Lower leg skin (tissue), 4 donors: Measurements from ENCODE around the gene EHMT2. TPM values are rescaled to one million over a fixed set of nuclear protein-coding genes. Genes with fewer than 3 reads are reported as not detected.
"Not testable (repeated sequence)": the region's sequence is repeated elsewhere in the genome, so short reads cannot be mapped to it uniquely, and the experiment has no call there.

Experiments
- DNase-seq, 2 donors: peaks; one replicate each; pipeline ENCODE4 v3.0.0-alpha.2; 2019; ENCODE audit warnings: low spot score in 2 of 2
- H3K4me3 ChIP-seq: fragments of 200-600 bp; sonication (generic); 2 replicates; pipeline ENCODE4 v1.5.1; 2017; ENCODE audit warnings: mild to moderate bottlenecking, low read depth; ENCODE audit not compliant: poor library complexity, severe bottlenecking
- POLR2A ChIP-seq, 2 donors: fragments of 450-650 bp; IDR thresholded peaks; one replicate each; pipeline ENCODE4 v1.6.1; 2016 to 2017; ENCODE audit warnings: antibody characterized with exemption in 2 of 2, mild to moderate bottlenecking in 1 of 2, moderate library complexity in 1 of 2
- WGBS, 2 donors: methylation state at CpG; one replicate each; pipeline ENCODE4 v1.1.5; 2018; 5-methylcytosine and 5-hydroxymethylcytosine counted together
- intact Hi-C: fragments of 100-400 bp; cut with DNase I; formaldehyde crosslinking; loops from one replicate; pipeline ENCODE4 v1.15.0; 2023; ENCODE audit warnings: low total_unique reads
- total RNA-seq, 4 donors: library from RNA; depleted of rRNA; stranded (reverse); fragments of >200 nt; gene quantifications; one replicate each; pipeline ENCODE4 v1.1.0, GENCODE V29; 2016
- TF ChIP-seq, protein P1 (sequence below), 3 donors: fragments of 450-650 bp; IDR thresholded peaks; one replicate each; pipeline ENCODE4 v1.5.1; 2016; ENCODE audit warnings: antibody characterized with exemption in 3 of 3, mild to moderate bottlenecking in 3 of 3, moderate library complexity in 2 of 3

EHMT2 gene
- total RNA-seq, 4 donors from 2014 or later, result 25.5 to 39.3 (median 33.6) TPM

DNA sequence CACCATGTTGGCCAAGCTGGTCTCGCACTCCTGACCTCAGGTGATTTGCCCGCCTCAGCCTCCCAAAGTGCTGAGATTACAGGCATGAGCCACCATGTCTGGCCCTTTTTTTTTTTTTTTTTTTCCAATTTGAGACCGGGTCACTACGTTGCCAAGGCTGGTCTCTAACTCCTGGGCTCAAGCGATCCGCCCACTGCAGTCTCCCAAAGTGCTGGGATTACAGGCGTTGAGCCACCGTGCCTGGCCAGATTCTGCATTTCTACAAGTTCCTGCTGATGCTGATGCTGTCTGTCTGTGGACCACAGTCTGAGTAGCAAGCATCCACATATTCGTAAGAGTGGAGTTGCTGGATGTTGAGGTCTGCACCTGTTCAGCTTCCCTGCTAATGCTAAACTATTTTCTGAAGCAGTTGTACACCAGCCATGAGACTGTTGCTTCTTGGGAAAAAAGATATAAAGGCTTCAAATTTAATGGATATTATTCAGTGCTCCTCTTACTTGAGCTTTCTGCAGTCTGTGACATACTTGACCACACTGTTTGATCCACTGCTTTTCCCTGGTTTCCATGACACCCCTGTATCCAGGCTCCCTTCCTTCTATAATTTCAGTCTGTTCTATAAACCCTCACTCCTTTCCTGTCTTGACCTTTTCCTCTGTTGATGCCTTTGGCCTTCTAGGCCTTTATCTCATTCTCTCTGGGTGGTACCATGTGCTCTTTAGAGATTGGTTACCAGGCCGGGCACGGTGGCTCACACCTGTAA, 14.5 kb upstream of the EHMT2 start:
- DNase-seq, result no peak
- 76 to 77% methylated on average over 11 of the region's 11 CpGs for WGBS, 2 donors
- TF ChIP-seq POLR2A (IDR thresholded peaks at IDR 0.05), result no peak
- TF ChIP-seq, protein P1, sequence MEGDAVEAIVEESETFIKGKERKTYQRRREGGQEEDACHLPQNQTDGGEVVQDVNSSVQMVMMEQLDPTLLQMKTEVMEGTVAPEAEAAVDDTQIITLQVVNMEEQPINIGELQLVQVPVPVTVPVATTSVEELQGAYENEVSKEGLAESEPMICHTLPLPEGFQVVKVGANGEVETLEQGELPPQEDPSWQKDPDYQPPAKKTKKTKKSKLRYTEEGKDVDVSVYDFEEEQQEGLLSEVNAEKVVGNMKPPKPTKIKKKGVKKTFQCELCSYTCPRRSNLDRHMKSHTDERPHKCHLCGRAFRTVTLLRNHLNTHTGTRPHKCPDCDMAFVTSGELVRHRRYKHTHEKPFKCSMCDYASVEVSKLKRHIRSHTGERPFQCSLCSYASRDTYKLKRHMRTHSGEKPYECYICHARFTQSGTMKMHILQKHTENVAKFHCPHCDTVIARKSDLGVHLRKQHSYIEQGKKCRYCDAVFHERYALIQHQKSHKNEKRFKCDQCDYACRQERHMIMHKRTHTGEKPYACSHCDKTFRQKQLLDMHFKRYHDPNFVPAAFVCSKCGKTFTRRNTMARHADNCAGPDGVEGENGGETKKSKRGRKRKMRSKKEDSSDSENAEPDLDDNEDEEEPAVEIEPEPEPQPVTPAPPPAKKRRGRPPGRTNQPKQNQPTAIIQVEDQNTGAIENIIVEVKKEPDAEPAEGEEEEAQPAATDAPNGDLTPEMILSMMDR (IDR thresholded peaks at IDR 0.05), result no peak
- intact Hi-C loops, result no loop called here
- H3K4me3 ChIP-seq, result no peak overlapping the region

DNA sequence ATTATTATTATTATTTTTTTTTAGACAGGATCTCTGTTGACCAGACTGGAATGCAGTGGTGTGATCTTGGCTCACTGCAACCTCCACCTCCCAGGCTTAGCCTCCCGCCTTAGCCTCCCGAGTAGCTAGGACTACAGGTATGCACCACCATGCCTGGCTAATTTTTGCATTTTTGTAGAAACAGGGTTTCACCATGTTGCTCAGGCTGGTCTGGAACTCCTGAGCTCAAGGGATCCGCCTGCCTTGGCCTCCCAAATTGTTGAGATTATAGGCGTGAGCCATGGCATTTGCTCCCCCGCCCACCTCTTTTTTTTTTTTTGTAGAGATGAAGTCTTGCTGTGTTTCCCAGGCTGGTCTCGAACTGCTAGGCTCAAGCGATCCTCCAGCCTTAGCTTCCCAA, 11.8 kb upstream of the EHMT2 start:
- DNase-seq, H3K4me3 ChIP-seq, intact Hi-C loops: not testable (repeated sequence)
- WGBS, 2 donors, result 79 to 83% methylated on average over 7 of the region's 7 CpGs

DNA sequence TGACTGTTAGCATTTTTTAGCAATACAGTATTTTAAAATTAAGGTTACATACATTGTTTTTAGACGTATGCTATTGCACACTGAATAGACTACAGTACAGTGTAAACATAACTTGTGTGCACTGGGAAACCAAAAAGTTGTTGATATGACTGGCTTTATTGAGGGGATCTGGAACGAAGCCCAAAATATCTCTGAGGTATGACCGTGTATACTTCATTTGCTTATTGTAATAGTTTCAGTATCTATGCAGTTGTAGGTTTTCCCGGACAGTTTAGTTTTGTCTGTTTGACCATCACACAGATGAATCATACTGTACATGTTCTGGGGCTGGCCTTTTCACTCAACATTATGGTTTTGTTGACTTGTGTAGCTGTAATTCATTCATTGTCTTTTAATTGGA, 11.3 kb upstream of the EHMT2 start:
- intact Hi-C loops, result no loop called here
- WGBS, 2 donors, result 61 to 64% methylated on average over 4 of the region's 4 CpGs
- DNase-seq, result no peak
- TF ChIP-seq, protein P1 (IDR thresholded peaks at IDR 0.05), result no peak
- no peak overlapping the region for H3K4me3 ChIP-seq

DNA sequence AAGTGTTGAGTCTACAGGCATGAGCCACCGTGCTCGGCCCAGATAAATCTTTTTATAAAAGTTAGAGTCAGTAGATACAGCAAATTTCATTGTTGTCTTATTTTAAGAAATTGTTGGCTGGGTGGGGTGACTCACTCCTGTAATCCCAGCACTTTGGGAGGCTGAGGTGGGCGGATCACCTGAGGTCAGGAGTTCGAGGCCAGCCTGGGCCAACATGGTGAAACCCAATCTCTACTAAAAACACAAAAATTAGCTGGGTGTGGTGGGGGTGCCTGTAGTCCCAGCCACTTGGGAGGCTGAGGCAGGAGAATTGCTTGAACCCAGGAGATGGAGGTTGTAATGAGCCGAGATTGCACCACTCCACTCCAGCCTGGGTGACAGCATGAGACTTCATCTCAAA, 10.8 kb upstream of the EHMT2 start:
- DNase-seq, intact Hi-C loops, H3K4me3 ChIP-seq: not testable (repeated sequence)
- 82 to 91% methylated on average over 5 of the region's 5 CpGs for WGBS, 2 donors

DNA sequence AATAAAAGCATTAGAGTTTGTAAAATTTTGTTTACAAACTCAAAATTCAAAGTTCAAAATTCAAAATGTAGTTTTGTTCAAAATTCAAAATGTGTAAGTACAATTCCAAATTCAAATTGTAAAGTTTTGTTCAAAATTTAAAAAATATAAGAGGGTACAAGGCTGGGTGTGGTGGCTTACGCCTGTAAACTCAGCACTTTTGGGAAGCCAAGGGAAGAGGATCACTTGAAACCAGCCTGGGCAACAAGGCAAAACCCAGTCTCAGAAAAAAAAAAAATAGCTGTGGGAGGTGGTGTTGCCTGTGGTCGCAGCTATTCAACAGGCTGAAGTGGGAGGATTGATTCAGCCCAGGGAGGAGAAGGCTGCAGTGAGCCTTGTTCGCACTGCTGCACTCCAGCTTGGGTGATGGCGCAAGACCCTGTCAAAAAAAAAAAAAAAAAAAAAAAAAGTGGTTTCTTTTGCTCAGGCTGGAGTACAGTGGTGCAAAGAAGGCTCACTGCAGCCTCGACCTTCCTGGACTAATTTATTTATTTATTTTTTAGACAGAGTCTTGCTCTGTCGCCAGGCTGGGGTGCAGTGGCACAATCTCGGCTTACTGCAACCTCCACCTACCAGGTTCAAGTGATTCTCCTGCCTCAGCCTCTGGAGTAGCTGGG, 9.8 kb upstream of the EHMT2 start:
- intact Hi-C loops, result no loop called here
- no peak overlapping the region for H3K4me3 ChIP-seq
- TF ChIP-seq, protein P1 (IDR thresholded peaks at IDR 0.05), result no peak
- TF ChIP-seq POLR2A (IDR thresholded peaks at IDR 0.05), result no peak
- no peak for DNase-seq
- WGBS, 2 donors, result 54 to 57% methylated on average over 7 of the region's 7 CpGs

DNA sequence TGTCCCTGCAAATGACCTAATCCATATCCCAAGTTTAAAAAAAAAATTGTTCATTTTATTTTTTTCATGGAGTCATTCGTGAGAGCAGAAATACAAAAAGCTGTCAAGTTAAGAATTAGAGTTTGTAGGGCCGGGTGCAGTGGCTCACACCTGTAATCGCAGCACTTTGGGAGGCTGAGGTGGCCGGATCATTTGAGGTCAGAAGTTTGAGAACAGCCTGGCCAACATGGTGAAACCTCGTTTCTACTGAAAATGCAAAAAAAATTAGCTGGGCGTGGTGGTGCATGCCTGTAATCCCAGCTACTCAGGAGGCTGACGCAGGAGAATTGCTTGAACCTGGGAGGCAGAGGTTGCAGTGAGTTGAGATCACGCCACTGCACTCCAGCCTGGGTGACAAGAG, 9.2 kb upstream of the EHMT2 start:
- intact Hi-C loops, DNase-seq, H3K4me3 ChIP-seq: not testable (repeated sequence)
- whole genome bisulfite sequencing, 2 donors, result 78 to 85% methylated on average over 8 of the region's 8 CpGs

DNA sequence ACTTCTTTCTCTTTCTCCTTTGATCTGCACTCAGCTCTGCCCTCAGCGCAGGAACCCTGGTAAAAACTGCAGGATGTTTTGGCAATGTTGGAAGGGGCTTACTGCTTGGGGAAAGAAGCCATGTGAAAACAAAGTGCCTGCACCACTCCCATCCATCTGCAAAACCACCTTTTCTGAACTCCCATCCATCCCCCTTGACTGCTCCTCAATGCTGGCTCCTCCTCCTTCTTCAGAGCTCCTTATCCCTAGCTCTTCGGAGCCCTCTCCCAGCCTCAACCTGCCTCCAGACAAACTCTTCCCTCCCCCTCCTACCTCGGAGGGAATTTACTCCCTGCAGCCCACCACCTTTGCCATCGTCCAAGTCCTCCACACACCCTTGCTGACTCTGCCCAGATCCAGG, 8.6 kb upstream of the EHMT2 start:
- intact Hi-C loops, result no loop called here
- no peak for TF ChIP-seq POLR2A (IDR thresholded peaks at IDR 0.05)
- TF ChIP-seq, protein P1 (IDR thresholded peaks at IDR 0.05), result no peak
- 33 to 41% methylated on average over 4 of the region's 4 CpGs for WGBS, 2 donors

More for the DNA sequence above, 8.6 kb upstream of the EHMT2 start:
- no peak overlapping the region for H3K4me3 ChIP-seq
- no peak for DNase-seq
